ENCODE measurements around the gene CFAP57. TPM values are rescaled to one million over a fixed set of nuclear protein-coding genes. Genes with fewer than 3 reads are reported as not detected.

The CFAP57 gene
- total and polyA plus RNA-seq, 2 of the 8 experiments (the other 6 are each of a cell fraction or from before 2014, with no cell fraction given): 0.20 to 0.80 TPM

DNA sequence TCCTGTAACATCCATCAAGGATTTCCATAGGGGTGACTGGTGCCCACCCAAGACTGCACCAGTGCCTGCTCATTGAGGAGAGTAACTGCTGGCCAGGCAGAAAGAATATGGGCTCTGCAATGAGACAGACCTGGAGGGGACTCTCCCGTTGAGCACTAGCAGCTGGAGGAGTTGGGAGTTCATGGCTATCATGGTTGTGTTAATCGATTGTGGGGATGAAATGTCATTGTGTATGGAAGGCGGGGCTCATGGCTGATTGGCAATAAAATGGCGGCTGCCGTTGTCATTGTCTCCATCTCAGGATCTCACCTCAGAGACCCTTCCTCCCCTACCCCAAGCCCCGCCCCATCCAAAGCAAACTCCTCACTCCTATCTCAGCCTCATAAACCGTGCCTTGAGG, 101.6 kb downstream of the CFAP57 start (continued):
- TF ChIP-seq RBBP5 (IDR thresholded peaks at IDR 0.05; ENCODE audit: borderline replicate concordance, low read depth, low read length) (no peak), SUZ12 (IDR thresholded peaks at IDR 0.05; ENCODE audit: low read length) (no peak), TEAD4 (IDR thresholded peaks at IDR 0.05; ENCODE audit: low read depth, low read length) (no peak), BACH1 (IDR thresholded peaks at IDR 0.05; ENCODE audit: low read length) (no peak), EP300 (IDR thresholded peaks at IDR 0.05; ENCODE audit: borderline replicate concordance in 1 of 2, low read depth in 2 of 2, low read length in 2 of 2) (no peak)

All from H1 (cell line).